DMS 273 (cell line): ENCODE results near the gene SENP5.
"Not testable (repeated sequence)": the region's sequence is repeated elsewhere in the genome, so short reads cannot be mapped to it uniquely, and the experiment has no call there.

ENCODE experiments used
- DNase-seq: peaks from one replicate; lab custom pipeline; 2025; ENCODE audit not compliant: unreplicated experiment; lab: John Stamatoyannopoulos, UW

Gene SENP5

GRCh38 chr3:196938576-196938975, 70.9 kb downstream of the SENP5 start:
- peak; percentile 42 for DNase-seq

GRCh38 chr3:196941729-196942225, 74.1 kb downstream of the SENP5 start:
- DNase-seq: peak; percentile 94

GRCh38 chr3:196942226-196942914, 74.7 kb downstream of the SENP5 start, which contains the start of gene NCBP2:
TSS of gene NCBP2 (minus strand) at chr3:196942528. CDS start at chr3:196942503, 25 bp downstream.
- DNase-seq: peak; percentile 100

DNA sequence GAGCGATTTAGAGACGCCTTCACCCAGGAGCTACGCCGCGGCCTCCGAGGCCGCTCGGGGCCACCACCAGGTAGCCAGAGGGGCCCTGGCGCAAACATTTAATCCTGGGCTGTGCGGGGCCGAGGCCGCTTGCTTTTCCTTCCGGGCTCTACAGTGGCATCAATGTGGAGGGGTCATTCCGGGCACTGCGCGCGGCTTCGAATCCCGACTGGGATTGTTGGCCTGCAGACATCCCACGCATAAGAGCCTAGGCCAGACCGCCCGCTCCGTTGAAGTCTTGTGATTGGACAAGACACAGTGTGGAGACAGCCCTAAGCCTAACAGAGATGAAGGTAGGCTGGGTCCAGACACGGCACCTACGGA, 75.2 kb downstream of the SENP5 start:
- DNase-seq: peak; percentile 64

DNA sequence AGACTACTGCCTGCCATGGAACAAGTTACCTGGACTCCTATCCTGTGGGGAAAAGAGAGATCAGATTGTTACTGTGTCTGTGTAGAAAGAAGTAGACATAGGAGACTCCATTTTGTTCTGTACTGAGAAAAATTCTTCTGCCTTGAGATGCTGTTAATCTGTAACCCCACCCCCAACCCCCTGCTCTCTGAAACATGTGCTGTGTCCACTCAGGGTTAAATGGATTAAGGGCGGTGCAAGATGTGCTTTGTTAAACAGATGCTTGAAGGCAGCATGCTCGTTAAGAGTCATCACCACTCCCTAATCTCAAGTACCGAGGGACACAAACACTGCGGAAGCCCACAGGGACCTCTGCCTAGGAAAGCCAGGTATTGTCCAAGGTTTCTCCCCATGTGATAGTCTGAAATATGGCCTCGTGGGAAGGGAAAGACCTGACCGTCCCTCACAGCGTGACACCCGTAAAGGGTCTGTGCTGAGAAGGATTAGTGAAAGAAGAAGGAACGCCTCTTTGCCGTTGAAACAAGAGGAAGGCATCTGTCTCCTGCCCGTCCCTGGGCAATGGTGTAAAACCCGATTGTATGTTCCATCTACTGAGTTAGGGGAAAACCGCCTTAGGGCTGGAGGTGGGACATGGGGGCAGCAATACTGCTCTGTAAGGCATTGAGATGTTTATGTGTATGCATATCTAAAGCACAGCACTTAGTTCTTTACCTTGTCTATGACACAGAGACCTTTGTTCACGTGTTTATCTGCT, 76.5 kb downstream of the SENP5 start:
- not testable (repeated sequence) for DNase-seq

GRCh38 chr3:196947136-196947859, 79.6 kb downstream of the SENP5 start:
- DNase-seq: peak; percentile 44

GRCh38 chr3:196947860-196948441, 80.2 kb downstream of the SENP5 start:
- DNase-seq: no peak

GRCh38 chr3:196948442-196949284, 80.9 kb downstream of the SENP5 start:
- peak; percentile 69 for DNase-seq

- DNase-seq: no peak
These were observed 81.5 kb downstream of the SENP5 start for GRCh38 chr3:196949285-196949619.

- no peak for DNase-seq
These were observed 82.0 kb downstream of the SENP5 start for GRCh38 chr3:196949750-196950149.

DNA sequence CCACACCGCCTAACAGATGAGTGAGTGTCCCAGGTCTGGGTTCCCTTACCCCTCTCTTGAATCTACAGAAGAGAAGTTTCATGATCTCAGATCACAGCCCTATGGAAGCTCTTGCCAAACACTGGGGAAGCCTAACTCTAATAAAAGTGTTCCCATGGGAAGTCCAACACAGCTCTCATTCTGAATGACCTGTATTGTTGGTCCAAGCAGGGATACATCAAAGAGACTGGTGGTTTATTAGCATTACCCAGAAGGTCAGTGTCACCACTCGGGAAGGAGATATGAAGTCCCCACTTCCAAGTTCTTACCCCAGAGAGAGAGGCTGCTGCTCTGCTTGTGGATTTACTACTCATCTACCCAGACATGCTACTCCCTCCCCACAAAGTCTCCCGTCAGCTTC, 83.7 kb downstream of the SENP5 start:
- no peak for DNase-seq

DNA sequence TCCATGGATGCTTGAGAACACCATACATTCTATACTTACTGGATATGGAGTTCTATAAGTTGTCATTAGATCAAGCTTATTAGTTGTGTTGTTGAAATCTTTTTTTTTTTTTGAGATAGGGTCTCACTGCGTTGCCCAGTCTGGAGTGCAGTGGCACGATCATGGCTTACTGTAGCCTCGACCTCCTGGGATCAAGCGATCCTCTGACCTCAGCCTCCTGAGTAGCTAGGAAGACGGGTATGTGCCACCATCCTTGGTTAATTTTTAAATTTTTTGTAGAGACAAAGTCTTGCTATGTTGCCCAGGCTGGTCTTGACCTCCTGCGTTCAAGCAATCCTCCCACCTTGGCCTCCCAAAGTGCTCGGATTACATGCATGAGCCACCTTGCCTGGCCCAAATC, 87.1 kb downstream of the SENP5 start:
- DNase-seq: no peak

GRCh38 chr3:196962108-196962929, 94.6 kb downstream of the SENP5 start:
- peak; percentile 31 for DNase-seq

DNA sequence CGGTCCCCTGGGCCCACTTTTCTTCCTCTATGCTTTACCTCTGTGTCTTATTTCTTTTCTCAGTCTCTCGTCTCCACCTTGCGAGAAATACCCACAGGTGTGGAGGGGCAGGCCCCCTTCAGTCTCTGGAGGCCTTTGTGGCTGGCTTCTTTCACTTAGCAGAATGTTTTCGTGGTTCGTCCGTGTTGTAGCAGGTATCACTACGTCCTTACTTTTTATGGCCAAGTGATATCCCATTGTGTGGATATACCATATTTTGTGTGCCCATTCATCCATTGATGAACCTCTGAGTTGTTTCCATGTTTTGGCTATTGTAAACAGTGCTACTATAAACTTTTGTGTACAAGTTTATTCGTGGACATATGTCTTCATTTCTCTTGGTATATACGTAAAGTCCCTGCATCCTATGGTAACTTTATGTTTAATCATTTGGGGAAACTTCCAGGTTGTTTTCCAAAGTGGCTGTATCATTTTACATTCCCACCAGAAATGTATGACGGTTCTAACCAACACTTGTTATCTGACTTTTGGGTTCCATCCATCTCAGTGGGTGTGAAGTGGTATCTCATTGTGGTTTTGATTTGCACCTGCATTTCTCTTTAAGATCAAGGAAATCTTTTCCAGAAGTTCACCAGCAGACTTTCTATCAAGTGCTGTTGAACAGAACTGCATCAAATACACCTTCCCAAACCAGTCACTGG, 95.4 kb downstream of the SENP5 start:
- no peak for DNase-seq

DNA sequence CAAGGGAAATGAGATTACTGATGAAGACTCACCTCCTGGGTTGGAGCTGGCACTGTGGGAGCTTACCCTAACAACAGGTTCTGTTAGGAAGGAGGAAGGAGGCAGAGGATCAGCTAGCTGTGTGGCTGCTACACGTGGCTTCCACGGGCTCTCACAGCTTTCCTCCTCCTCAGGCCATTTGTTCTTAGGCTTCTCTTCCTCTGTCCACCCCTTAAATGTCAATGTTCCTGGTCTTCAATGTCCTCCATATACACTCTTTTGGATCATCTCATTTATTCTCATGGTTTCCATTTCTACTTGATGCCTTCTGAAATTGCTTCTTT, 95.9 kb downstream of the SENP5 start:
- DNase-seq: no peak

DNA sequence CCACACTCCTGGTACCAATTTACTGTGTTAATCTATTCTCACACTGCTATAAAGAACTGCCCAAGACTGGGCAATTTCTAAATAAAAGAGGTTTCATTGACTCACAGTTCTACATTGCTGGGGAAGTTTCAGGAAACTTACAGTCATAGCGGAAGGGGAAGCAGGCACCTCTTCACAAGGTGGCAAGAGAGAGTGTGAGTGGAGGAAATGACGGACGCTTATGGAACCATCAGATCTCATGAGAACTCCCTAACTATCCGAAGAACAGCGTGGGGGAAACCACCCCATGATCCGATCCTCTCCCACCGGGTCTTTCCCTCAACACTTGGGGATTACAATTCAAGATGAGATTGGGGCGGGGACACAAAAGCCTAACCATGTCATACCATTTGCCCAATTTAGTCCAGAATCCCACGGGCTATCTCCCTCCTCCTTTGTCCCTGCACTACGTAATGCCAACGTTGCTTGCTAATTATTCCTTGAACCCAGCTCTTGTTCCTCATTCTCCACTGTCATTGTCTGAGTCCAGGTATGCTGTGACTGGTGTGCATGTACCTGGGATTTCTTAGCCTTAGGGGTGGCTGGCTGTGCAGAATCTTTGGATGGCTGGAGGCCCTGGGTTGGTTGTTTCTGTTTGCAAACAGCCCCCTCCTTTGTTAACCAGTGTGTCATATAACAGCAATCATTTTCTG, 97.5 kb downstream of the SENP5 start:
- no peak for DNase-seq

- no peak for DNase-seq
These were observed 98.1 kb downstream of the SENP5 start for GRCh38 chr3:196965804-196966173.

GRCh38 chr3:196966526-196967401, 99.0 kb downstream of the SENP5 start:
- no peak for DNase-seq
